ENCODE data around the gene NCEH1.

The NCEH1 gene

DNA sequence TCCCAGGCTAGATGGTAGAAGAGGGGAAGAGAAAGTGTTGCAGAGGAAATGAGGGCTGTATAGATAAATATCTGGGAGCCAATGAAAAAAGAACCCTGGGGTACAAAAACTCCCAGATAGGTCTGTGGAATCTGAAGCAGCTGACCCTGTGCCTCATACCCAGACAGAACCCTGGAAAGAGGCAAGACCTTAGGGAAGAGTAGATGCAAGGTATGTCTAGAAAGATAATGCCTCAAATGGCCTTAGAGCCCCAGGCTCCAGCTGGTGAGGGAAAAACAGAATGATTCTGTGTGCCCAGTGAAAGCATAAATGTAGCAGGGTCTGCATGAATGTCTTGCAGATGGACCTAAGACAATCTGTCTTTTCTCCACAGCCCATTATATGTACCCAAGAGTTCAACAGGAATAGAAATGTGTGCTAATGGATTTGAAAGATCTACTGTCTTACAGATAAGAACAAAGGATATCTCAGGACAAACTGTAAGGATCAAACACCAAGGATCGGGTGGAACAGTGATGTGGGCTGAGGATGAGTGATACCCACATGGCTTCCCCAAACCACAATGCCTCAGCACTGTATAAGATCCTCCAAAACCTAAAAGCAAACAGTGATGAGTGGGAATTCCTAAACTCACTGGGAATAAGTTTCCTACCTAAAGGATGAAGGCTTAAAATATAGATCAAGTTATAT is 58.8 kb downstream of the NCEH1 start:
- TF ChIP-seq POLR2A (IDR thresholded peaks at IDR 0.05; ENCODE audit: low read depth, low read length) (no peak), TAF1 (IDR thresholded peaks at IDR 0.05; ENCODE audit: borderline replicate concordance, low read depth, low read length) (no peak), POLR2AphosphoS5 (IDR thresholded peaks at IDR 0.05; ENCODE audit: low read depth, low read length) (no peak)
- DNase-seq (ENCODE audit: insufficient read length) (no peak), FAIRE-seq (no peak)

- FAIRE-seq: no peak
Measured at GRCh38 chr3:172649987-172650386, 60.9 kb downstream of the NCEH1 start.

GRCh38 chr3:172648747-172649146 is 62.1 kb downstream of the NCEH1 start:
- no peak for FAIRE-seq
- TF ChIP-seq POLR2A (IDR thresholded peaks at IDR 0.05; ENCODE audit: low read depth, low read length): no peak
- TF ChIP-seq TAF1 (IDR thresholded peaks at IDR 0.05; ENCODE audit: borderline replicate concordance, low read depth, low read length): no peak
- TF ChIP-seq POLR2AphosphoS5 (IDR thresholded peaks at IDR 0.05; ENCODE audit: low read depth, low read length): no peak
- DNase-seq (ENCODE audit: insufficient read length): no peak

More at GRCh38 chr3:172649987-172650386, 60.9 kb downstream of the NCEH1 start:
- TF ChIP-seq POLR2A (IDR thresholded peaks at IDR 0.05; ENCODE audit: low read depth, low read length): no peak
- TF ChIP-seq POLR2AphosphoS5 (IDR thresholded peaks at IDR 0.05; ENCODE audit: low read depth, low read length): no peak
- TF ChIP-seq TAF1 (IDR thresholded peaks at IDR 0.05; ENCODE audit: borderline replicate concordance, low read depth, low read length): no peak
- no peak for DNase-seq (ENCODE audit: insufficient read length)

DNA sequence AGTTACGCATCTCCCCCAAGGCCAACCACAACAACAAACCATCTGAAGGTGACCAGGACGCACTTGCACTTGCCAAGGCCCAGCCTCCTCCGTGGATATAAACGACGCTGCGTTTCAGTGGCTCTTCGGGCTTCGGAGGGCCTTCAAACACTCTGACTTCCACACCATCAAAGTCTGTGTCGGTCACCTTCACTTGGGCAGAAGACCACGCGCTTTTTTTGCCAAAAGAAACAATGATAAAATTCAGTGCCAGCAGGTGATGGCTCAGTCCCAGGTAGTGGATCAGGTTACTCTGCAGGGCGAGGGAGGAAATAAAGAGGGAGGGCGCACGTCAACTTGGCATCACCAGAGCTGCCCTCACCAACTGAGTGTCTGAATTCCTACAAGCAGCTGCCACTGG is 63.0 kb downstream of the NCEH1 start:
- no peak for FAIRE-seq
- DNase-seq (ENCODE audit: insufficient read length): no peak
- TF ChIP-seq POLR2A (IDR thresholded peaks at IDR 0.05; ENCODE audit: low read depth, low read length) (no peak), TAF1 (IDR thresholded peaks at IDR 0.05; ENCODE audit: borderline replicate concordance, low read depth, low read length) (no peak), POLR2AphosphoS5 (IDR thresholded peaks at IDR 0.05; ENCODE audit: low read depth, low read length) (no peak)

- no peak for TF ChIP-seq TAF1 (IDR thresholded peaks at IDR 0.05; ENCODE audit: borderline replicate concordance, low read depth, low read length)
- TF ChIP-seq POLR2A (IDR thresholded peaks at IDR 0.05; ENCODE audit: low read depth, low read length): no peak
- no peak for TF ChIP-seq POLR2AphosphoS5 (IDR thresholded peaks at IDR 0.05; ENCODE audit: low read depth, low read length)
- DNase-seq (ENCODE audit: insufficient read length) (no peak), FAIRE-seq (no peak)
Measured at GRCh38 chr3:172647080-172647479, 63.8 kb downstream of the NCEH1 start.

DNA sequence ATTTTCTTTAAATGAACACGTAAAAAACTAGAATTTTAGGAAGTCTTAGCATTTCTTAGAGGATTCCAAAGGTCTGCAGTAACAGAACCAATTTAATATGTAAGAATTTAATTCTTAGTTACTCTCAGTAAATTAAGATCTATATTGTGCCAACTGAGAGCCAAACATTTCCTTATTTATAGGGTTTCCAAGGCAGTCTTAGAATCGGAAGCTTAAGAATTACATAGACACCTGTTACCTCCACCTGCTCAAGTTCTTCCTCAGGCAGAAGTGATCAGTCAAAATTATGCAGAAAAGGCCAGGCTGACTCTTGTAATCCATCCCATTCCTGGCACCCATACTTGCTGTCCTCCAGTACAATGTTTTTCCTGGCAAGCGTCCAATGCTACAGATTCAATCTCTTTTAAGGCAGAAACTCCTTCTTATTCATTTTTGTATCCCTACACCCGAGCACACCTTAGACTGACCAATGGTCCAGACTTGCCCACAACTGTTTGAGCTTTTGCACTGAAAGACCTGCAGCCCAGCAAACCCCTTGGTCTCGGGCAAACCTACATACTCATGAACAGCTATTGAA is 64.3 kb downstream of the NCEH1 start:
- TF ChIP-seq POLR2AphosphoS5 (IDR thresholded peaks at IDR 0.05; ENCODE audit: low read depth, low read length) (no peak), TAF1 (IDR thresholded peaks at IDR 0.05; ENCODE audit: borderline replicate concordance, low read depth, low read length) (no peak), POLR2A (IDR thresholded peaks at IDR 0.05; ENCODE audit: low read depth, low read length) (no peak)
- DNase-seq (ENCODE audit: insufficient read length) (no peak), FAIRE-seq (no peak)

GRCh38 chr3:172644258-172644657 is 66.6 kb downstream of the NCEH1 start:
- no peak for TF ChIP-seq TAF1 (IDR thresholded peaks at IDR 0.05; ENCODE audit: borderline replicate concordance, low read depth, low read length)
- no peak for TF ChIP-seq POLR2AphosphoS5 (IDR thresholded peaks at IDR 0.05; ENCODE audit: low read depth, low read length)
- TF ChIP-seq POLR2A (IDR thresholded peaks at IDR 0.05; ENCODE audit: low read depth, low read length): no peak
- DNase-seq (ENCODE audit: insufficient read length) (no peak), FAIRE-seq (no peak)

DNA sequence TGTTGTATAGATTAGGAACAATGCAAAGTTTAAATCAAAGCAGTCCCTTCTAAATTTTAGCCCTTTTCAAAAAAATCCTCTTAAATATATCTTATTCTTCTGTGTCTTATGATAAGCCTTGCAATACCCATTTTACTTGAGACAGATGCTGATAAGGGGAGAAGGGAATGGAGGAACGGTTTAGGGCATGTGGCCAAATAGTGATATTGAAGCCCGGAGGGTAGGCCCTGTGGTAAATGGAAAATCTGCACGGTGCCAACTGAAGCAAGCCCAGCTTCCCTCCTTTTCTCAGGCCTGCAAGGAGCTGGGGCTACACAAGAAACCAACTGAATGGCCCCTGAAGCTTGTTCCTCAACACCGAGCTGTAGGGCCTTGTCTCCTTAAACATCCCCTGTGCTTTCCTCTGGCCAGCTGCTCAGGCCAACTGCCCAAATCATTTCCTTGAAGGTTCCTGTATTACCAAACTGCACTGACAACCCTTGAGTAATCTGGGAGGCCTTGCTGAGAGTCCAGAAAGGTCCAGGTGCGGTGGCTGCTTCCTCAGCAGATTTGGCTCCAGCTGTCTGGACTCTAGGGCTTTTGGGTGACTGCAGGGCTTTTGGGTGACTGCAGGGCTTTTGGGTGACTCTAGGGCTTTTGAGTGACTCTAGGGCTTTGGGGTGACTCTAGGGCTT is 67.2 kb downstream of the NCEH1 start:
- DNase-seq (ENCODE audit: insufficient read length): no peak
- FAIRE-seq: no peak
- TF ChIP-seq POLR2AphosphoS5 (IDR thresholded peaks at IDR 0.05; ENCODE audit: low read depth, low read length): no peak
- no peak for TF ChIP-seq POLR2A (IDR thresholded peaks at IDR 0.05; ENCODE audit: low read depth, low read length)
- no peak for TF ChIP-seq TAF1 (IDR thresholded peaks at IDR 0.05; ENCODE audit: borderline replicate concordance, low read depth, low read length)

GRCh38 chr3:172641291-172641690 is 69.6 kb downstream of the NCEH1 start:
- DNase-seq (ENCODE audit: insufficient read length) (no peak), FAIRE-seq (no peak)
- TF ChIP-seq TAF1 (IDR thresholded peaks at IDR 0.05; ENCODE audit: borderline replicate concordance, low read depth, low read length): no peak
- no peak for TF ChIP-seq POLR2A (IDR thresholded peaks at IDR 0.05; ENCODE audit: low read depth, low read length)
- no peak for TF ChIP-seq POLR2AphosphoS5 (IDR thresholded peaks at IDR 0.05; ENCODE audit: low read depth, low read length)

GRCh38 chr3:172640751-172641150 is 70.1 kb downstream of the NCEH1 start:
- TF ChIP-seq POLR2A (IDR thresholded peaks at IDR 0.05; ENCODE audit: low read depth, low read length): no peak
- no peak for TF ChIP-seq POLR2AphosphoS5 (IDR thresholded peaks at IDR 0.05; ENCODE audit: low read depth, low read length)
- TF ChIP-seq TAF1 (IDR thresholded peaks at IDR 0.05; ENCODE audit: borderline replicate concordance, low read depth, low read length): no peak
- DNase-seq (ENCODE audit: insufficient read length): no peak
- no peak for FAIRE-seq

DNA sequence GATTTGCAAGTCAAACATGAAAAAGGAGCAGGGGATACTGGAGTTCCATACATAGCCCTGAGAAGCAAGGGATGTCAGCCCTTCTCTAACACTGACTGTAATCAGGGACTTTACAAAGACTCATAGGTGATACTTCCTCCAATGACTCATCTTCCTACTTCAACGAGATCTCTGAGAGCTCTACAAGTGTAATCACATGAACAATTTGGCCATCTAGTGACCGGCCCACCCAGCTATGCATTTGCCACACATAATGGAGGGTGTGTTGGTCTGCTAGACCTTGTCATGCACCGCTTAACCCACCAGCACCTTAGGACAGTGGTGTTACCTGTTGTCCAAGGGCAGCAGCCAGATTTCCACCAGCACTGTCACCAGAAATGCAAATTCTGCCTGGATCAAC is 75.3 kb downstream of the NCEH1 start:
- peak; percentile 91 for FAIRE-seq
- no peak for TF ChIP-seq POLR2AphosphoS5 (IDR thresholded peaks at IDR 0.05; ENCODE audit: low read depth, low read length)
- no peak for TF ChIP-seq POLR2A (IDR thresholded peaks at IDR 0.05; ENCODE audit: low read depth, low read length)
- DNase-seq (ENCODE audit: insufficient read length): peak; percentile 16

DNA sequence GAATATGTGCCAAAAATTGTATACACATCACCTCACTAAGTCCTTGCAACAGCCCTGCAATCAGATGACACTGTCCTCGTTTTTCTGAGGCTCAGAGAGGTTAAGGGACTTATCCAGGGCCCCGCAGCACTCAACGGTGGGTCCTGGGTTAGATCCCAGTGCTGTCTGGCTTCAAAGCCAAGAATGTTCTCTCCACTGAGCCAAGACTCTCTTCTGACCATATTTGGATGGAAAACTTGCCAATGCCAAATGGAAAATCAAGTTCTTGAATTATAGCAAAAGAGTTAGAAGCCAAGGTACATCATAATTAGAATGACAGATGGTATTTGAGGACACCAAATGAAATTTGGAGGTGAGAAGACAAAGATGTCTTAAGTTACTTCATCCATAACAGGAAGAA is 75.9 kb downstream of the NCEH1 start:
- DNase-seq (ENCODE audit: insufficient read length) (no peak), FAIRE-seq (no peak)
- no peak for TF ChIP-seq POLR2AphosphoS5 (IDR thresholded peaks at IDR 0.05; ENCODE audit: low read depth, low read length)
- no peak for TF ChIP-seq POLR2A (IDR thresholded peaks at IDR 0.05; ENCODE audit: low read depth, low read length)
- no peak for TF ChIP-seq TAF1 (IDR thresholded peaks at IDR 0.05; ENCODE audit: borderline replicate concordance, low read depth, low read length)

Data from GM12892 (cell line).